Hepatocyte (in vitro differentiated cells): ENCODE measurements around the gene OSGEP. TPM values are rescaled to one million over a fixed set of nuclear protein-coding genes. Genes with fewer than 3 reads are reported as not detected.

Source experiments
- DNase-seq: peaks from one replicate; pipeline ENCODE4 v3.0.0-alpha.2; 2016; ENCODE audit warnings: low spot score
- H2AFZ ChIP-seq: fragments of 200-600 bp; sonication (generic); 2 replicates; pipeline ENCODE4 v1.6.0; 2016; ENCODE audit warnings: antibody characterized with exemption, mild to moderate bottlenecking
- H3K27ac ChIP-seq: fragments of 200-600 bp; sonication (generic); 2 replicates; pipeline ENCODE4 v1.5.1; 2016; ENCODE audit warnings: mild to moderate bottlenecking
- H3K27me3 ChIP-seq: fragments of 200-600 bp; sonication (generic); 2 replicates; pipeline ENCODE4 v1.6.1; 2016
- H3K36me3 ChIP-seq: fragments of 200-600 bp; sonication (generic); replicated peaks from 2 replicates; pipeline ENCODE4 v1.5.1; 2016; ENCODE audit warnings: low read depth; ENCODE audit not compliant: insufficient read depth
- H3K4me1 ChIP-seq: fragments of 200-600 bp; sonication (generic); 2 replicates; pipeline ENCODE4 v1.5.1; 2016; ENCODE audit warnings: mild to moderate bottlenecking, moderate library complexity; ENCODE audit not compliant: insufficient read depth
- H3K4me2 ChIP-seq: fragments of 200-600 bp; sonication (generic); 2 replicates; pipeline ENCODE4 v1.6.0; 2016
- H3K4me3 ChIP-seq: fragments of 200-600 bp; sonication (generic); 2 replicates; pipeline ENCODE4 v1.5.1; 2016; ENCODE audit warnings: mild to moderate bottlenecking
- H3K79me2 ChIP-seq: fragments of 200-600 bp; sonication (generic); 2 replicates; pipeline ENCODE4 v1.6.0; 2017; ENCODE audit warnings: mild to moderate bottlenecking
- H3K9me2 ChIP-seq: fragments of 200-600 bp; sonication (generic); replicated peaks from 2 replicates; pipeline ENCODE4 v1.6.0; 2017; ENCODE audit warnings: mild to moderate bottlenecking; ENCODE audit not compliant: insufficient read depth
- H3K9me3 ChIP-seq: fragments of 200-600 bp; sonication (generic); 2 replicates; pipeline ENCODE4 v1.5.1; 2016; ENCODE audit warnings: low read depth, mild to moderate bottlenecking
- H4K20me1 ChIP-seq: fragments of 200-600 bp; sonication (generic); 2 replicates; pipeline ENCODE4 v1.6.0; 2016; ENCODE audit warnings: mild to moderate bottlenecking; ENCODE audit not compliant: insufficient read depth, poor library complexity, severe bottlenecking
- EZH2 ChIP-seq: fragments of 200-600 bp; sonication (generic); IDR thresholded peaks from 2 replicates; pipeline ENCODE4 v1.6.1; 2016; ENCODE audit warnings: antibody characterized with exemption, mild to moderate bottlenecking, borderline replicate concordance
- EZH2phosphoT487 ChIP-seq: fragments of 200-600 bp; sonication (generic); IDR thresholded peaks from one replicate; pipeline ENCODE4 v1.6.1; 2018; ENCODE audit warnings: antibody characterized with exemption, mild to moderate bottlenecking, low read depth, moderate library complexity; ENCODE audit not compliant: unreplicated experiment, severe bottlenecking
- WGBS: methylation state at CpG from one replicate; pipeline ENCODE4 v1.1.6; 2016; ENCODE audit warnings: low lambda C conversion rate; ENCODE audit errors: missing lambda C conversion rate; 5-methylcytosine and 5-hydroxymethylcytosine counted together
- polyA plus RNA-seq: library from polyadenylated mRNA; unstranded; fragments of >200 nt; fragmentation: Nextera tagmentation; extraction: Ambion mirVana; gene quantifications from 2 replicates; pipeline ENCODE4 v1.2.1, GENCODE V29; 2016
- total RNA-seq: library from RNA; depleted of rRNA; stranded (reverse); fragments of >200 nt; gene quantifications from 2 replicates; pipeline ENCODE4 v1.2.3, GENCODE V29; 2014
- TF ChIP-seq, protein P1 (sequence below): fragments of 200-600 bp; sonication (generic); IDR thresholded peaks from 2 replicates; pipeline ENCODE4 v1.5.1; 2016; ENCODE audit warnings: antibody characterized with exemption, mild to moderate bottlenecking; ENCODE audit not compliant: poor library complexity

Gene OSGEP
- total and polyA plus RNA-seq, 2 experiments from 2014 or later = 36.2 to 60.1 TPM

GRCh38 chr14:20429801-20430669 lies 24.6 kb downstream of the OSGEP start:
- whole genome bisulfite sequencing = 94% methylated on average over 30 of the region's 30 CpGs
- Histone ChIP-seq H3K4me3 (no peak overlapping the region), H3K4me1 (peaks cover 5% of the 10 kb centered on the region), H3K36me3 (no peaks in the 10 kb centered on the region), H3K9me2 (no peaks in the 10 kb centered on the region), H4K20me1 (no peaks in the 10 kb centered on the region), H3K9me3 (no peaks in the 10 kb centered on the region), H3K79me2 (no peaks in the 10 kb centered on the region), H3K27ac (no peak overlapping the region), H2AFZ (no peak overlapping the region), H3K27me3 (no peaks in the 10 kb centered on the region), H3K4me2 (no peak overlapping the region)
- no peak for DNase-seq
- TF ChIP-seq, protein P1, sequence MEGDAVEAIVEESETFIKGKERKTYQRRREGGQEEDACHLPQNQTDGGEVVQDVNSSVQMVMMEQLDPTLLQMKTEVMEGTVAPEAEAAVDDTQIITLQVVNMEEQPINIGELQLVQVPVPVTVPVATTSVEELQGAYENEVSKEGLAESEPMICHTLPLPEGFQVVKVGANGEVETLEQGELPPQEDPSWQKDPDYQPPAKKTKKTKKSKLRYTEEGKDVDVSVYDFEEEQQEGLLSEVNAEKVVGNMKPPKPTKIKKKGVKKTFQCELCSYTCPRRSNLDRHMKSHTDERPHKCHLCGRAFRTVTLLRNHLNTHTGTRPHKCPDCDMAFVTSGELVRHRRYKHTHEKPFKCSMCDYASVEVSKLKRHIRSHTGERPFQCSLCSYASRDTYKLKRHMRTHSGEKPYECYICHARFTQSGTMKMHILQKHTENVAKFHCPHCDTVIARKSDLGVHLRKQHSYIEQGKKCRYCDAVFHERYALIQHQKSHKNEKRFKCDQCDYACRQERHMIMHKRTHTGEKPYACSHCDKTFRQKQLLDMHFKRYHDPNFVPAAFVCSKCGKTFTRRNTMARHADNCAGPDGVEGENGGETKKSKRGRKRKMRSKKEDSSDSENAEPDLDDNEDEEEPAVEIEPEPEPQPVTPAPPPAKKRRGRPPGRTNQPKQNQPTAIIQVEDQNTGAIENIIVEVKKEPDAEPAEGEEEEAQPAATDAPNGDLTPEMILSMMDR = no peak
- TF ChIP-seq EZH2 (no peak), EZH2phosphoT487 (no peak)

DNA sequence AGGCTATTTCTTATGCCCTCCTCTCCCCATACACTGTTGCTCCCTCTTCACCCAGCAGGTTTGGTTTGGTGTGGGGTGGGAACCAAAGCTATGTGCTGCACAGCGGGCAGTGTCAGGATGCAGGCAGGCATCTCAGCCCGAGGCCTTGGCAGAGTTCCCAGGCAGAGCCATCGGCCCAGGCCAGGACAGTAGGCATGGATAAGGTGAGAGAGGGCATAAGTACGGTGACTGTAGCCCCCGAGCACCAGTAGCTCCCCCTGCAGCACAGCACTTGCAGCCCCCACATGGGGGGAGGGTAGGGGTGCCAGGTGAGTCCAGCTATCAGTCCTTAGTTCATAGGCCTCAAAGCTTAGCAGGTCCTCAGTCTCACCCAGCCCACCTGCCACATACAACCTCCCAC lies 25.8 kb downstream of the OSGEP start:
- Histone ChIP-seq H3K79me2 (no peaks in the 10 kb centered on the region), H3K27ac (no peak overlapping the region), H3K4me3 (no peak overlapping the region), H3K27me3 (no peaks in the 10 kb centered on the region), H3K4me1 (peaks cover 5% of the 10 kb centered on the region), H2AFZ (no peak overlapping the region), H4K20me1 (no peaks in the 10 kb centered on the region), H3K36me3 (no peaks in the 10 kb centered on the region), H3K4me2 (no peak overlapping the region), H3K9me3 (no peaks in the 10 kb centered on the region), H3K9me2 (no peaks in the 10 kb centered on the region)
- DNase-seq = no peak
- TF ChIP-seq EZH2 = no peak
- no peak for TF ChIP-seq EZH2phosphoT487
- TF ChIP-seq, protein P1 = no peak
- WGBS = 77% methylated on average over 5 of the region's 5 CpGs

GRCh38 chr14:20428010-20428365 lies 26.6 kb downstream of the OSGEP start:
- Histone ChIP-seq H3K27me3 (no peaks in the 10 kb centered on the region), H3K79me2 (no peaks in the 10 kb centered on the region), H3K9me2 (no peaks in the 10 kb centered on the region), H3K9me3 (no peaks in the 10 kb centered on the region), H3K4me2 (peak overlapping the region; percentile 65), H3K4me3 (no peak overlapping the region), H2AFZ (no peak overlapping the region), H3K27ac (peak overlapping the region; percentile 85), H3K36me3 (no peaks in the 10 kb centered on the region), H4K20me1 (no peaks in the 10 kb centered on the region), H3K4me1 (peaks cover 5% of the 10 kb centered on the region)
- 88% methylated on average over 5 of the region's 5 CpGs for WGBS
- no peak for DNase-seq
- TF ChIP-seq, protein P1 = no peak
